Measurements from ENCODE around the gene ARFIP1.
"Not testable (repeated sequence)": the region's sequence is repeated elsewhere in the genome, so short reads cannot be mapped to it uniquely, and the experiment has no call there.

The ARFIP1 gene

DNA sequence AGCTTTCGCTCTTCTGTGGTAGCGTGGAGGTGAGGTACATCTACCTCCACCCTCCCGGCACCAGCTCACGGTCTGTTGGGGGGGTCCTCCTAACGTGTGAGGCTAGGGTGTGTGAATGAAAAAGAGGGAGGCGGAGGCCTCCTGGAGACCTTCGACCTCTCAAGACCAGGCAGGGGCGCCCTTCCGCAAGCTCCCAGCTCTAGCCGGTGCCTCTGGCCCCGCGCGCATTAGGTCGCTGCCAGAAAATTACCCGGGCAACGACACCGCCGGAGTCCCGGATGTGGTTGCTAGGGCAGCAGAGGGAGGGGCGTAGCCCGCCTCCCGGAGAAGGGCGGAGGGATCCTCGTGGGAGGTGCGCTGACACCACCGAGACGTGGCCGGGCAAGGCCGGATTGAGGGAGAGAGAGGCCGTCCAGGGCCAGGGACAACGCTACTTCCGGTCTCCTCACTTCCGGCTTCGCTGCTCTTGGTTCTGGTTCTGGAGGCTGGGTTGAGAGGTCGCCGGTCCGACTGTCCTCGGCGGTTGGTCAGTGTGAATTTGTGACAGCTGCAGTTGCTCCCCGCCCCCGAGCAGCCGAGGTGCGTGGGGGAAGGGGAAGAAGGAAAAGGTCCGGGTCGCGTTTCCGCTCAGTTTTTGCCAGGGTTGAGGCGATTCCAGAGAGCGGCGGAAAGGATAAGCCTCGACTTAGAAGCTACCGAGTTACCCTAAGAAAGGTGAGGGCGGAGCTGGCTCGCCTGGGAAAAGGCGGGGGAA is at the start of gene ARFIP1, which contains the start of gene TIGD4:
TSS of gene ARFIP1 (plus strand) at position 442 of the 754 bp plus-strand sequence. CDS start 49,680 bp downstream, outside the sequence.
TSS of gene TIGD4 (minus strand) at position 218 of the 754 bp plus-strand sequence. CDS start 8,726 bp downstream, outside the sequence.
- peak; percentile 96 for DNase-seq

DNA sequence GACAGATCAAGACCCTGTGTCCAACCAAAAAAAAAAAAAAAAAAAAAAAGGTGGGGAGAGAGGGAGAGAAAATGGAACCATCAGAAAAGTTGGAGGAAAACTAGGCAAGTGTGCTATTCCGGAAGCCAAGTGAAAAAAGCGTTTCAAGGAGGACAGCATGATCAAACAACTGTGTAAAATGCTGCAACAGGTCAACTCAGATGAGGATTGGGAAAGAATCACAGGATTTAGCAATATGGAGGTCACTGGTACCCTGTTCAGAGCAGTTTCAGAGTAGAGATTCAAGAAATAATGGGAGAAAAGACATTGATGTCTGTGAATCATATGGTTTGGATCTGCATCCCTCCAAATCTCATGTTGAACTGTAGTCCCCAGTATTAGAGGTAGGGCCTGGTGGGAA is 47.8 kb upstream of the ARFIP1 start:
- no peak for DNase-seq

DNA sequence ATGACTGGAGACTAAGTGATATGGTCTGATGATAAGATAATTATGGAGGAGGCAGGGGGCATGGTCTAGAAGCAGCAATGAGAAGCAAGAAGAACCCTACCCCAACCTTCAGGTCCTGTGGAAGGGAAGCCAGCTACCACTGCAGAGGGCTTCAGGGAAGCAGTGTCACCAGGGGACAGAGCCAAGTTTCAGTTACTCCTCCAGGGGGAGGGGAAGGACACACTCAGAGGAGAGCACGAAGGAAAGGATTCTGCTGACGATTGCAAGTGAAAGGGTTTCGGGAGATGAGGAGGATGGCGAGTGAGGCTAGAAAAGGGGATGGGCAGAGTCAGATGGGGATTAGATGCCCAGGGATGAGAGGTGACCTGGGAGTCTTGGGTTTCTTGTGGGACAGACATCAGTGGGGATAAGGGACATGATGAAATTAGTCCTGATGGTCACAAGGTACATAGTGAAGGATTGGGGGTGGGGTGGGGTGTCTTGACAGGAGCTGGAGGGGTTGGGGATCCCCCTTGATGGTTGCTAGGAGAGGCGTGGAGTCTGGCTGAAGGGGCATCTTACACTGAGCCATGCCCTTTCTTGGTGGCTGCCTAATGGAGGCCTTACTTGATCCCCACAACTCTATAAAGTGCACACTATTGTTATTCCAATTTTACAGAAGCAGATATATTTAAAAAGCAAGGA is 45.6 kb upstream of the ARFIP1 start:
- DNase-seq = no peak

- DNase-seq = no peak
These were observed 45.1 kb upstream of the ARFIP1 start for GRCh38 chr4:152734699-152735050.

GRCh38 chr4:152735396-152735859 is 44.3 kb upstream of the ARFIP1 start:
- DNase-seq = no peak

DNA sequence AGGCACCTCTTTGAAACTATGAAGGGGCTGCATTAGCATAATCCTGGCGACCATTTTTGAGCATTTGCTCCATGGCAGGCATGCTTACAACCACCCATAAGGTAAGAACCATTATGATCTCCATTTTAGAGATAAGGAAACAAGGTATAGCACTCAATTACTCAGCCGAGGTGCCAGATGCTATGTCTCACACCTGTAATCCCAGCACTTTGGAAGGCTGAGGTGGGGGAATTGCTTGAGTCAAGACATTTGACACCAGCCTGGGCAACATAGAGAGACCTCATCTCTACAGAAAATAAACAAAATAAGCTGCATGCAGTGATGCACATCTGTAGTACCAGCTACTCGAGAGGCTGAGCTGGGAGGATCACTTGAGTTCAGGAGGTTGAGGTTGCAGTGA is 43.8 kb upstream of the ARFIP1 start:
- DNase-seq = no peak

GRCh38 chr4:152738827-152739226 is 40.9 kb upstream of the ARFIP1 start:
- DNase-seq = no peak

DNA sequence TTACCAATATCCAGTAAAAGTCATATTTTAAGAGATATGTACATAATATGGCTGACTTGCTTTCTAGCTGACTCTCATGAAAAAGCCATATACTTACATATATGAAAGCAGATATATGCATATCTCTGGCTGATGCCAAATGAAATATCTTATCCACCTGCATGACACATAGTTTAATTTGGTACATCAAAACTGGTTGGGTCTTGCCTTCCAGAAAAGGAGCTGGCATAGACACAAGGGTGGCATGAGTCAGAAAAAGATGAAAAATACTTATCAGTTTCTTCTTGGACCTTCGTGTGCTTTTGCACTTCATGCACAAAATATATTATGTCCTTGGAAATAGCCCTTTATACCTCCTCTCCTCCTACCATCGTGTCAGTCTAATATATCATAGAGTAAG is 32.3 kb upstream of the ARFIP1 start:
- no peak for DNase-seq

DNA sequence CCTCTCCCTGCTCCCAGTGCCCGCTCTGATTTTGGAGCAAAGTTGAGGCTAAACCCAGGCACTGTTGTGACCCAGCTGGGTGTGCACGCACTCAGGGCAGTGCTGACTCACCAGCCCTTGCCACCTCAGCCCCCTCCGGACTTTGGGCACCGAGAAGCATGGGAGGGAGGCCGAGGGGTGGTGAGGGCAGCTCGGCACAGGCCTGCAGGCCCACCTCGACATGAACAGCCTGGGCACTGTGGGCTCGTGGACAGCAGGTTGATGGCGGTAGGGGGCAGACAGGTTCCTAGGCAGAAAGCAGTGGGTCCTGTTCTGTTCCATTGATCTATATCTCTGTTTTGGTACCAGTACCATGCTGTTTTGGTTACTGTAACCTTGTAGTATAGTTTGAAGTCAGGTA is 31.1 kb upstream of the ARFIP1 start:
- DNase-seq = no peak

GRCh38 chr4:152763796-152764195 is 16.0 kb upstream of the ARFIP1 start:
- DNase-seq = no peak

DNA sequence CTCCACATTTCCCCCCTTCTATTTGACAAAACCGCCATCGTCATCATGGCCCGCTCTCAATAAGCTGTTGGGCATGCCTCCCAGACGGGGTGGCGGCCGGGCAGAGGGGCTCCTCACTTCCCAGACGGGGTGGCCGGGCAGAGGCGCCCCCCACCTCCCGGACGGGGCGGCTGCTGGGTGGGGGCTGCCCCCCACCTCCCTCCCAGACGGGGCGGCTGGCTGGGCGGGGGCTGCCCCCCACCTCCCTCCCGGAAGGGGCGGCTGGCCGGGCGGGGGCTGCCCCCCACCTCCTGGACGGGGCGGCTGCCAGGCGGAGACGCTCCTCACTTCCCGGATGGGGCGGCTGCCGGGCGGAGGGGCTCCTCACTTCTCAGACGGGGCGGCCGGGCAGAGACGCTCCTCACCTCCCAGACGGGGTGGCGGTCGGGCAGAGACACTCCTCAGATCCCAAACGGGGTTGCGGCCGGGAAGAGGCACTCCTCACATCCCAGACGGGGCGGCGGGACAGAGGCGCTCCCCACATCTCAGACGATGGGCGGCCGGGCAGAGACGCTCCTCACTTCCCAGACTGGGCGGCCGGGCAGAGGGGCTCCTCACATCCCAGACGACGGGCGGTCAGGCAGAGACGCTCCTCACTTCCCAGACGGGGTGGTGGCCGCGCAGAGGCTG is 14.6 kb upstream of the ARFIP1 start:
- DNase-seq = not testable (repeated sequence)

GRCh38 chr4:152771741-152772533 is 7.8 kb upstream of the ARFIP1 start:
- no peak for DNase-seq

DNA sequence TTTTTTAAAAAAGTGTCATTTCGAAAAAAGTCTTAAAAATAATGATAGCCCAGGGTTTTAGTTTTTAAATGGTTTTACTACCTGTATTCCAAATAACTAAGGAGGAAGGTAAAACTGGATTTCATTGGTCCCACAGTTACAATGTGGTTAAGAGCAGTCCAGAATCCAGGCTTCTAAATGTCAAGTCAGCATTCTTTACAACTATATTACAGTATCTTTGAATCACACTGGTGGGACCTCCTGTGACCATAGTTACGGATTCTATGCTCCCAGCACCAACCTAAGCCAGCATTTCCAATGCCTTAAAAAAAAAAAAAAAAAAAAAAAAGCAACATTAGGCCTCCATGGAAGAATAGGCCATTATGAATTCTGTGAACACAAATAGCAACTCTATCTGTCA is 6.4 kb upstream of the ARFIP1 start:
- no peak for DNase-seq

DNA sequence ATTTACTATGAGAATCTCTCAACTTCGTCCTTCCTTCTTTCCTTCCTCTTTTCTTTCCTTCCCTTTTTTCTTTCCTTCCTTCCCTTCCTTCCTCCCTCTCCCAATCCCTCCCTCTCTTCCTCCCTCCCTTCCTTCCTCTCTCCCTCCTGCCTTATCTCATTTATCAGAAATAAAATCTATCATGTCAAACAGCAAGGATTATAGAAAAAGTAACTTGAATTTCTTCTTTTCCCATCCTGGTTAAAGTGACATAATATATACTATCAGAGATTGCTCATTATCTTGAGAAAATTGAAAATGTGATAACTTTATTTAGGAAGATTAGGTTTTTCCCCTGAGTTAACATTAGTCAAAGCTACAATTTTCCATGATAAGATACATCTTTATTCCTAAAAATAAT is 5.8 kb upstream of the ARFIP1 start:
- no peak for DNase-seq

- DNase-seq = no peak
These were observed 3.4 kb upstream of the ARFIP1 start for GRCh38 chr4:152776352-152776751.

- DNase-seq = no peak
These were observed 2.3 kb upstream of the ARFIP1 start for GRCh38 chr4:152777488-152777887.

GRCh38 chr4:152778656-152779512 is 870 bp upstream of the ARFIP1 start:
- DNase-seq = peak; percentile 48

GRCh38 chr4:152780267-152780778 is 569 bp downstream of the ARFIP1 start:
- DNase-seq = no peak

DNA sequence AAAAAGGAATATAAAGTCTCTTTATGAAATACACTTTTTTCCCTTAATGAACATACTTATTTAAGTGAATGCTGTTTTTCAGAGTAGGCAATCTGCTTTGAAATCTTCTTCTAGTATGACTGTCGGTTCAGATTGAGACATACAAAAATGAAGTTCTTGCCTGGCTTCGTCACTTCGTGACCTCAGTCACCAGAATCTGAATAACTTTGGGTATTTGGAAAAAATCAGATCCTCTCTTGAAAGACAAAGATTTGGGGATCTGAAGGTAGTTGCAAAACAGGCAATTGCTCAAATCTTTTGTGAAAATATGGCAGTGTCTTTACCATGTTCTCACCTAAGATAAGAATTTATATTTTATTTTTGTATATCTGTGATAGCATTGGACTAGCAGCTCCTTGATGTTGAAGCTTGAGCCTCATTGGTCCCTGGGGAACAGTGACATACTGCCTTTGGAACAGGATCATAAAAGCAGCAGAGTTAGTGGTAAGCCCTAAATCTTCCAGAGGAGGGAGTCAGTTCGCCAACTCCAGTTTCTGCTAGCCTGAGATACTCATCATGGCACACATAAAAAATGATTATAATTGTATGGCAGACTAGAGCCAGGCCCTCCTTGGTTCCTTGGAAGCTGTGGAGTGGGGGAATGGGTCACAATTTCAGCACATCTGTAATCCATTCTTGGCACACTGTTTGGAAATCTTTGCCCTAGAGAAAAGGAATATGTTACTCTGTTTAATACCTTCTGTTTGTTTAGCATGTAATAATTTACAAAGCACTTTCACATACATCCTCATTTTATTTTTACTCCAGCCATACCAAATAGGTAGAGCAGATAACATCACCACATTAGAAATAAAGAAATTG is 5.0 kb downstream of the ARFIP1 start:
- no peak for DNase-seq

Measured in activated CD4-positive, alpha-beta T cell treated with anti-CD3 and anti-CD28 coated beads for 48 hours (primary cell).